Tibial nerve (tissue), 3 donors: ENCODE measurements around the gene ATXN7L1.

Source experiments
- CTCF ChIP-seq, 5 experiments: fragments of 200-600 bp in 3 of 5; fragments of 450-650 bp in 2 of 5; sonication (generic) in 3 of 5; IDR thresholded peaks; one replicate each; pipeline ENCODE4 v1.5.1; 2016 to 2019; ENCODE audit warnings: antibody characterized with exemption in 5 of 5, mild to moderate bottlenecking in 3 of 5, moderate library complexity in 2 of 5
- POLR2A ChIP-seq, 2 donors: fragments of 450-650 bp; IDR thresholded peaks; one replicate each; pipeline ENCODE4 v1.6.1; 2017; ENCODE audit warnings: antibody characterized with exemption in 2 of 2, mild to moderate bottlenecking in 2 of 2, moderate library complexity in 2 of 2

DNA sequence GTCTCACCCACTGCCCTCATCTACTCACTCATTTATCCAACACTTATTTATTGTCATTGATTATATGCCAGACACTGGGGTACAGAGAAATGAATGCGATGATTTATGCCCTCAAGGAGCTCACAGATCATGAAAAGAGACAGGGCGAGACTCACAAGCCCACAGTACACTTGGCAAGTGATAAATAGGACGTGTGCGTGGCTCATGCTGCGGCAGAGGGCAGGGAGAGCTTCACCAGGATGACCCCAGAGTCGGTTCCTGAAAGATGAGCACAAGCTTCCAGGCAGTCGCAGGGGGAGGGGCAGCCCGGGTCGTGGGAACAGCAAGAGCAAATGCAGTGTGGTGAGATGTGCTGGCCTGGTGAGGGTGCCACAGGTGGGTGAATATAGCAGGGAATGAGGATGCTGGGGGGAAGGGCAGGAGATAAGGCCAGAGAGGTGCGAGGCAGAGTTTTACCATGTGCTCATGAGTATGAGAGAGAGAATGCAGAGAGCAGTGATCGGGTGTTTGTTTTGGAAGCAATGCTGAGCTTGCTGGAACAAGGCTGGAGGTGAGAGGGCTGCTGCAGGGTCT lies 70.9 kb downstream of the ATXN7L1 start:
- TF ChIP-seq POLR2A (IDR thresholded peaks at IDR 0.05) (no peak), CTCF (IDR thresholded peaks at IDR 0.05) (no peak)
